ENCODE data around the gene SSTR5. TPM values are rescaled to one million over a fixed set of nuclear protein-coding genes. Genes with fewer than 3 reads are reported as not detected.

The SSTR5 gene
- total and polyA plus RNA-seq, 2 of the 4 experiments (the other 2 are of a cell fraction), result not detected

GRCh38 chr16:1117926-1118325, 45.4 kb downstream of the SSTR5 start:
- H2AFZ ChIP-seq (replicated peaks; ENCODE audit: low read length, poor library complexity), result no peak overlapping the region
- no peak overlapping the region for H3K56ac ChIP-seq (ENCODE audit: extremely low read depth, insufficient read depth, low read length)
- no TSS peak for BruUV-seq (replicated peaks)
- no peaks in the 10 kb centered on the region for H3K9me3 ChIP-seq (ENCODE audit: control insufficient read depth, insufficient read depth, low read length)
- dilution Hi-C loops (cut with HindIII; ENCODE audit: low sequenced_read_pairs, unreplicated experiment), result no loop called here
- ChIA-PET POLR2A (ENCODE audit: unreplicated experiment) (no interaction called here), CTCF (no interaction called here)
- no peak overlapping the region for H3K4me3 ChIP-seq (ENCODE audit: insufficient read depth, low read depth, low read length)
- H3K79me1 ChIP-seq (ENCODE audit: low read depth in 1 of 2, low read length in 2 of 2), result no peaks in the 10 kb centered on the region
- no peaks in the 10 kb centered on the region for H3K9me1 ChIP-seq (ENCODE audit: insufficient read depth, low read length)
- H4K8ac ChIP-seq (ENCODE audit: low read depth in 2 of 2, low read length in 2 of 2), result no peak overlapping the region
- no peak overlapping the region for H2AK9ac ChIP-seq (replicated peaks; ENCODE audit: low read depth, low read length, poor library complexity)
- no peak overlapping the region for H3K4me2 ChIP-seq (ENCODE audit: low read depth, low read length)
- no peak overlapping the region for H3K9ac ChIP-seq (ENCODE audit: low read depth, low read length)
- no peaks in the 10 kb centered on the region for H4K20me1 ChIP-seq (ENCODE audit: insufficient read depth, low read length)
- H3K27ac ChIP-seq (ENCODE audit: insufficient read depth, low read length), result no peak overlapping the region
- DNase-seq (no peak), ATAC-seq (ENCODE audit: low read depth) (no peak)
- H2BK20ac ChIP-seq (ENCODE audit: low read depth, low read length), result no peak overlapping the region
- H3K36me3 ChIP-seq (ENCODE audit: control insufficient read depth, insufficient read depth, low read length), result no peaks in the 10 kb centered on the region
- no peak overlapping the region for H3K23ac ChIP-seq (ENCODE audit: low read depth, low read length)
- intact Hi-C loops (cut with micrococcal nuclease), result no loop called here
- no peak overlapping the region for H3K4ac ChIP-seq (ENCODE audit: low read depth, low read length)
- no peak overlapping the region for H4K5ac ChIP-seq (ENCODE audit: low read depth, low read length)
- no peak overlapping the region for H2BK15ac ChIP-seq (ENCODE audit: low read depth, low read length)
- H3K18ac ChIP-seq (ENCODE audit: low read depth, low read length), result no peak overlapping the region
- H2BK5ac ChIP-seq (ENCODE audit: low read depth, low read length, poor library complexity, severe bottlenecking), result no peak overlapping the region
- no peak overlapping the region for H2AK5ac ChIP-seq (ENCODE audit: low read depth, low read length)
- in situ Hi-C loops (cut with MboI; ENCODE audit: low sequenced_read_pairs), result no loop called here
- 80% methylated on average over 2 of the region's 19 CpGs; no CpG with 5 or more reads in 1 of the 2 experiments for WGBS, 2 experiments (ENCODE audit: extremely low coverage in 2 of 2, insufficient read length in 1 of 2)
- H3K27me3 ChIP-seq (ENCODE audit: control insufficient read depth, insufficient read depth, low read length), result peaks cover 26% of the 10 kb centered on the region; the same call in 1 of the 2 replicates
- TF ChIP-seq FOS (IDR thresholded peaks at IDR 0.05; ENCODE audit: low read depth, low read length), result no peak
- no peak for TF ChIP-seq ELK1 (IDR thresholded peaks at IDR 0.05; ENCODE audit: borderline replicate concordance, low read depth, low read length)
- no peak for TF ChIP-seq CTCF (conservative IDR thresholded peaks at IDR 0.05; ENCODE audit: low read depth, low read length)
- TF ChIP-seq NFE2L2 (IDR thresholded peaks at IDR 0.05; ENCODE audit: low read depth, low read length), result no peak
- no peak for TF ChIP-seq BHLHE40 (IDR thresholded peaks at IDR 0.05; ENCODE audit: low read depth, low read length)
- no peak for TF ChIP-seq POLR2A (IDR thresholded peaks at IDR 0.05; ENCODE audit: low read depth, low read length)
- TF ChIP-seq SMC3 (IDR thresholded peaks at IDR 0.05; ENCODE audit: low read depth, low read length), result no peak
- no peak for TF ChIP-seq CEBPB (IDR thresholded peaks at IDR 0.05; ENCODE audit: low read depth, low read length)
- no peak for TF ChIP-seq MAFK (IDR thresholded peaks at IDR 0.05; ENCODE audit: low read depth, low read length)
- no peak for TF ChIP-seq MAZ (IDR thresholded peaks at IDR 0.05; ENCODE audit: borderline replicate concordance, low read depth, low read length)
- no peak for TF ChIP-seq RCOR1 (IDR thresholded peaks at IDR 0.05; ENCODE audit: insufficient replicate concordance, low read length)
- no peak for TF ChIP-seq CHD1 (IDR thresholded peaks at IDR 0.05; ENCODE audit: low read depth, low read length)
- TF ChIP-seq, protein P1, sequence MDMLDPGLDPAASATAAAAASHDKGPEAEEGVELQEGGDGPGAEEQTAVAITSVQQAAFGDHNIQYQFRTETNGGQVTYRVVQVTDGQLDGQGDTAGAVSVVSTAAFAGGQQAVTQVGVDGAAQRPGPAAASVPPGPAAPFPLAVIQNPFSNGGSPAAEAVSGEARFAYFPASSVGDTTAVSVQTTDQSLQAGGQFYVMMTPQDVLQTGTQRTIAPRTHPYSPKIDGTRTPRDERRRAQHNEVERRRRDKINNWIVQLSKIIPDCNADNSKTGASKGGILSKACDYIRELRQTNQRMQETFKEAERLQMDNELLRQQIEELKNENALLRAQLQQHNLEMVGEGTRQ (IDR thresholded peaks at IDR 0.05; ENCODE audit: low read depth, low read length), result no peak
- no peak overlapping the region for H2BK120ac ChIP-seq (ENCODE audit: low read depth, low read length)
- no peaks in the 10 kb centered on the region for H3K4me1 ChIP-seq (ENCODE audit: control insufficient read depth, insufficient read depth, low read length)
- H4K91ac ChIP-seq (ENCODE audit: insufficient read depth, low read depth, low read length), result no peak overlapping the region
- no peak overlapping the region for H3K14ac ChIP-seq (replicated peaks; ENCODE audit: low read depth, low read length)

All from IMR-90 (cell line).